Stomach (tissue), 4 donors: ENCODE results near the gene SLMAP.

Experiments
- EP300 ChIP-seq: sonication (generic); formaldehyde crosslinking; IDR thresholded peaks from one replicate; pipeline ENCODE4 v1.6.1; 2017; ENCODE audit warnings: antibody characterized with exemption
- POLR2A ChIP-seq, 4 donors: fragments of 450-650 bp; IDR thresholded peaks; one replicate each; pipeline ENCODE4 v1.6.1; 2016; ENCODE audit warnings: antibody characterized with exemption in 4 of 4, control low read depth in 2 of 4, mild to moderate bottlenecking in 1 of 4, moderate library complexity in 1 of 4
- TF ChIP-seq, protein P1 (sequence below), 7 experiments: fragments of 450-650 bp in 4 of 7; fragments of 200-600 bp in 3 of 7; sonication (generic) in 3 of 7; IDR thresholded peaks; one replicate each; pipeline ENCODE4 v1.5.1; 2016 to 2019; ENCODE audit warnings: antibody characterized with exemption in 7 of 7, control low read depth in 2 of 7, mild to moderate bottlenecking in 1 of 7

DNA sequence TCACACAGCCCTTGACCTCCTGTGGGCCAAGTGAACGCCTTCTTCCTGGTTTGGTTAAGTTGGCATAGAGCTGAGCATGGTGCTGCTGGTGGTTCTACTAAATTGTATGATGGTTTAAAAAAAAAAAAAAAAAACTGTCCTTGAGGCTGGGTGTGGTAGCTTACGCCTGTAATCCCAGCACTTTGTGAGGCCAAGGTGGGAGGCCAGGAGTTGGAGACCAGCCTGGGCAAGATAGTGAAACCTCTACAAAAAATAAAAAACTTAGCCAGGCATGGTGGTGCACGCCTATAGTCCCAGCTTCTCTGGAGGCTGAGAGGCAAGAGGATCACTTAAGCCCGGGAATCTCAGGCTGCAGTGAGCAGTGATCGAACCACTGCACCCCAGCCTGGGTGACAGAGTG, 193.2 kb downstream of the SLMAP start:
- TF ChIP-seq, protein P1, sequence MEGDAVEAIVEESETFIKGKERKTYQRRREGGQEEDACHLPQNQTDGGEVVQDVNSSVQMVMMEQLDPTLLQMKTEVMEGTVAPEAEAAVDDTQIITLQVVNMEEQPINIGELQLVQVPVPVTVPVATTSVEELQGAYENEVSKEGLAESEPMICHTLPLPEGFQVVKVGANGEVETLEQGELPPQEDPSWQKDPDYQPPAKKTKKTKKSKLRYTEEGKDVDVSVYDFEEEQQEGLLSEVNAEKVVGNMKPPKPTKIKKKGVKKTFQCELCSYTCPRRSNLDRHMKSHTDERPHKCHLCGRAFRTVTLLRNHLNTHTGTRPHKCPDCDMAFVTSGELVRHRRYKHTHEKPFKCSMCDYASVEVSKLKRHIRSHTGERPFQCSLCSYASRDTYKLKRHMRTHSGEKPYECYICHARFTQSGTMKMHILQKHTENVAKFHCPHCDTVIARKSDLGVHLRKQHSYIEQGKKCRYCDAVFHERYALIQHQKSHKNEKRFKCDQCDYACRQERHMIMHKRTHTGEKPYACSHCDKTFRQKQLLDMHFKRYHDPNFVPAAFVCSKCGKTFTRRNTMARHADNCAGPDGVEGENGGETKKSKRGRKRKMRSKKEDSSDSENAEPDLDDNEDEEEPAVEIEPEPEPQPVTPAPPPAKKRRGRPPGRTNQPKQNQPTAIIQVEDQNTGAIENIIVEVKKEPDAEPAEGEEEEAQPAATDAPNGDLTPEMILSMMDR (IDR thresholded peaks at IDR 0.05), result no peak
- TF ChIP-seq POLR2A (IDR thresholded peaks at IDR 0.05) (no peak), EP300 (no peak)
